ENCODE data around the gene GAPDHS. TPM values are rescaled to one million over a fixed set of nuclear protein-coding genes. Genes with fewer than 3 reads are reported as not detected.
A peak's percentile ranks its signal among the peaks of the same experiment; 100 is the strongest.

The GAPDHS gene
- total and polyA plus RNA-seq, 2 of the 13 experiments (the other 11 are each of a cell fraction or from before 2014, with no cell fraction given): not detected

GRCh38 chr19:35569281-35569781 lies 36.1 kb downstream of the GAPDHS start (continued):
- TF ChIP-seq ZNF850 (CRISPR knock-in tag; conservative IDR thresholded peaks at IDR 0.05) (no peak), ZNF343 (CRISPR knock-in tag; IDR thresholded peaks at IDR 0.05) (no peak), SNAPC5 (CRISPR knock-in tag; IDR thresholded peaks at IDR 0.05; ENCODE audit: borderline replicate concordance) (no peak), NBN (conservative IDR thresholded peaks at IDR 0.05) (no peak), RXRA (CRISPR knock-in tag; IDR thresholded peaks at IDR 0.05) (peak; percentile 99), ERF (CRISPR knock-in tag; IDR thresholded peaks at IDR 0.05) (peak; percentile 47; the same call in 1 of the 2 replicates), ZNF678 (CRISPR knock-in tag; IDR thresholded peaks at IDR 0.05) (no peak), TSC22D2 (CRISPR knock-in tag; IDR thresholded peaks at IDR 0.05; ENCODE audit: borderline replicate concordance) (no peak), USF2 (IDR thresholded peaks at IDR 0.05; ENCODE audit: low read depth, low read length) (no peak), USF2 (CRISPR knock-in tag; IDR thresholded peaks at IDR 0.05; ENCODE audit: borderline replicate concordance) (no peak), ZXDC (CRISPR knock-in tag; IDR thresholded peaks at IDR 0.05) (no peak), ZNF773 (CRISPR knock-in tag; IDR thresholded peaks at IDR 0.05; ENCODE audit: borderline replicate concordance) (no peak), CERS6 (CRISPR knock-in tag; IDR thresholded peaks at IDR 0.05) (no peak), ZNF761 (CRISPR knock-in tag; conservative IDR thresholded peaks at IDR 0.05) (no peak), ZNF878 (CRISPR knock-in tag; IDR thresholded peaks at IDR 0.05) (no peak), POLR2G (IDR thresholded peaks at IDR 0.05; ENCODE audit: low read depth, low read length) (no peak), ZNF562 (CRISPR knock-in tag; IDR thresholded peaks at IDR 0.05; ENCODE audit: borderline replicate concordance) (no peak), MXD1 (CRISPR knock-in tag; IDR thresholded peaks at IDR 0.05) (no peak), CSRNP2 (CRISPR knock-in tag; conservative IDR thresholded peaks at IDR 0.05; ENCODE audit: low read depth) (no peak), MAF1 (CRISPR knock-in tag; IDR thresholded peaks at IDR 0.05; ENCODE audit: borderline replicate concordance) (no peak), ZNF121 (CRISPR knock-in tag; IDR thresholded peaks at IDR 0.05) (no peak), NCOA2 (CRISPR knock-in tag; IDR thresholded peaks at IDR 0.05) (peak; percentile 97), PTBP1 (IDR thresholded peaks at IDR 0.05; ENCODE audit: low read depth, low read length, poor library complexity, severe bottlenecking) (no peak), ZBTB8A (CRISPR knock-in tag; IDR thresholded peaks at IDR 0.05; ENCODE audit: borderline replicate concordance, low read depth) (no peak)
